Panc1 (cell line): ENCODE measurements around the gene SH3D21. TPM values are rescaled to one million over a fixed set of nuclear protein-coding genes. Genes with fewer than 3 reads are reported as not detected.

Source experiments
- ATAC-seq: fragments of 200-7000 bp; cut with Tn5 transposase; 2 replicates; pipeline ENCODE4 v1.9.1; 2020; ENCODE audit warnings: mild to moderate bottlenecking, moderate library complexity
- Bru-seq: library from RNA; stranded (reverse); fragments of 400-500 nt; gene quantifications from one replicate; lab custom pipeline; 2021; lab: Mats Ljungman, UMichigan
- BruChase-seq, 2 experiments: library from RNA; stranded (reverse); fragments of 400-500 nt; gene quantifications; one replicate each; lab custom pipeline; 2021; lab: Mats Ljungman, UMichigan
- BruUV-seq: library from RNA; stranded (reverse); fragments of 400-500 nt; replicated peaks from 2 replicates; lab custom pipeline; 2021; lab: Mats Ljungman, UMichigan
- CTCF ChIA-PET: fragments of 300-600 bp; sonication (Branson Sonifier 250); formaldehyde crosslinking; loops from one replicate; lab custom pipeline; 2022; ENCODE audit warnings: antibody characterized with exemption; lab: Charles Lee
- POLR2A ChIA-PET: fragments of 300-600 bp; sonication (Branson Sonifier 250); formaldehyde crosslinking; loops from one replicate; lab custom pipeline; 2022; ENCODE audit warnings: antibody characterized with exemption; lab: Charles Lee
- DNase-seq: peaks from one replicate; pipeline ENCODE4 v3.0.0-alpha.2; 2010; ENCODE audit warnings: low read depth, low spot score
- H3K27ac ChIP-seq: 2 replicates; pipeline ENCODE4 v1.5.1; 2011; ENCODE audit warnings: mild to moderate bottlenecking, low read length, inconsistent platforms
- H3K27me3 ChIP-seq: fragments of 200-500 bp; sonication (Bioruptor generic); 2 replicates; pipeline ENCODE4 v1.6.0; 2014; ENCODE audit warnings: low read length, inconsistent platforms; ENCODE audit not compliant: control insufficient read depth, insufficient read depth
- H3K36me3 ChIP-seq: fragments of 200-500 bp; sonication (Bioruptor generic); 2 replicates; pipeline ENCODE4 v1.5.1; 2014; ENCODE audit warnings: inconsistent platforms, mild to moderate bottlenecking, low read length, moderate library complexity; ENCODE audit not compliant: control insufficient read depth, insufficient read depth
- H3K4me1 ChIP-seq: 2 replicates; pipeline ENCODE4 v1.5.1; 2011; ENCODE audit warnings: inconsistent platforms, mild to moderate bottlenecking, low read length, moderate library complexity; ENCODE audit not compliant: control insufficient read depth, insufficient read depth
- H3K4me3 ChIP-seq, 2 experiments: 2 replicates each; pipeline ENCODE4 v1.5.1; 2011 to 2012; ENCODE audit warnings: low read depth in 2 of 2, low read length in 2 of 2, mild to moderate bottlenecking in 2 of 2, inconsistent platforms in 1 of 2, moderate library complexity in 1 of 2
- H3K9me3 ChIP-seq: fragments of 200-500 bp; sonication (Bioruptor generic); 2 replicates; pipeline ENCODE4 v1.5.1; 2014; ENCODE audit warnings: low read depth, mild to moderate bottlenecking, inconsistent platforms, low read length, moderate library complexity; ENCODE audit not compliant: control insufficient read depth, insufficient read depth
- POLR2AphosphoS5 ChIP-seq: IDR thresholded peaks from 2 replicates; pipeline ENCODE4 v1.6.1; 2012; ENCODE audit warnings: mild to moderate bottlenecking, low read depth, low read length, moderate library complexity
- SIN3A ChIP-seq: IDR thresholded peaks from 2 replicates; pipeline ENCODE4 v1.6.1; 2012; ENCODE audit warnings: low read depth, mild to moderate bottlenecking, low read length, moderate library complexity, borderline replicate concordance; ENCODE audit not compliant: insufficient read depth
- TCF7L2 ChIP-seq: IDR thresholded peaks from 2 replicates; pipeline ENCODE4 v1.6.1; 2011; ENCODE audit warnings: mild to moderate bottlenecking, low read depth, low read length, inconsistent platforms
- in situ Hi-C: cut with HindIII; loops from 2 replicates; pipeline ENCODE4 v1.10.0; 2016; ENCODE audit warnings: low sequenced_read_pairs, low pct_unique_long_range_greater_than_20kb
- intact Hi-C: fragments of 100-400 bp; cut with micrococcal nuclease; formaldehyde crosslinking; loops from one replicate; pipeline ENCODE4 v1.10.0; 2022; ENCODE audit not compliant: unreplicated experiment
- long read RNA-seq: library from polyadenylated mRNA; unstranded; transcript quantifications from one replicate; pipeline ENCODE4 v2.0.0, GENCODE V29; 2021; ENCODE audit not compliant: unreplicated experiment
- polyA plus RNA-seq: library from polyadenylated mRNA; unstranded; fragments of >200 nt; gene quantifications from one replicate; pipeline ENCODE4 v1.2.1, GENCODE V29; 2012; ENCODE audit warnings: missing spikeins; ENCODE audit not compliant: insufficient read length
- total RNA-seq: library from RNA; stranded (reverse); gene quantifications from one replicate; pipeline ENCODE4 v1.2.1, GENCODE V29; 2021; ENCODE audit not compliant: unreplicated experiment
- TF ChIP-seq, protein P1 (sequence below): fragments of 450-650 bp; IDR thresholded peaks from 2 replicates; pipeline ENCODE4 v1.5.1; 2017; ENCODE audit warnings: mild to moderate bottlenecking
- TF ChIP-seq, protein P2 (sequence below), 2 experiments: IDR thresholded peaks; 2 replicates each; pipeline ENCODE4 v1.6.1; 2011 to 2012; ENCODE audit warnings: low read depth in 2 of 2, control low read depth in 1 of 2, low read length in 1 of 2, mild to moderate bottlenecking in 1 of 2, moderate library complexity in 1 of 2; ENCODE audit not compliant: insufficient read depth in 1 of 2

SH3D21 gene
- 18.9 TPM for total RNA-seq
- polyA plus RNA-seq: 19.9 TPM
- Bru-seq, nascent RNA: percentile 64 among the genes with signal in this experiment
- BruChase-seq, experiment 1, labeled RNA remaining after a 2-hour chase: percentile 68 among the genes with signal in this experiment
- BruChase-seq, experiment 2, labeled RNA remaining after a 6-hour chase: percentile 72 among the genes with signal in this experiment
- long read RNA-seq, partial matches to known transcripts: 1 of 3 reads
- long read RNA-seq, other reads (novel, unspliced or antisense): 2 of 3 reads

DNA sequence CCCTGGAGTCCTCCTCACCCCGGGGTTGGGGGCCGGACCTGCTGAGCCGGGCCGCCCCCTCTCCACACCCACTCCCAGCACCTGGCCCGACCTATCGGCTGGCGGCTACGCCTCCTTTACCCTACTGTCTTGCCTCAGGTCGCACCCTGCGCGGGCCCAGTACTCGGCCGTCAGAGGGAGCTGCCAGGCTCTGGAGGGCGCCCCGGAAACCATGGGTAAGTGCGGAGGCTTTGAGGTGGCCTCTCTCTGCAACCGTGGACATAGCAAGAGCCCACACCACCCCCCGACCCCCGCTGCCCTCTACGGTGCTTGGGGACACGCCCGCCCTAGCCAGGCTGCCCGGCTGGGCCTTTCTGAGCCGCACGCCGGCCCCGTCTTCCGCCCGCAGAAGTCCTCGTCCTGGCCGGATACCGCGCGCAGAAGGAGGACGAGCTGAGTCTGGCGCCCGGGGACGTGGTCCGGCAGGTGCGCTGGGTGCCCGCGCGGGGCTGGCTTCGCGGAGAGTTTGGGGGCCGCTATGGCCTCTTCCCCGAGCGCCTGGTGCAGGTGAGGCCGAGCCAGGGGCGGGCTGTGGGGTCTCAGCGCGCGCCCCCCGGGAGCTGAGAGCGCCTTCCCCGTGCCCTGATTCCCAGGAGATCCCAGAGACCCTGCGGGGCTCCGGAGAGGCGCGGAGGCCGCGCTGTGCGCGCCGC lies at the start of gene SH3D21:
Gene SH3D21 (plus strand): TSS at position 159 of the 692 bp plus-strand sequence. CDS start 53 bp downstream, at position 212.
- intact Hi-C loops: no loop called here
- ChIA-PET CTCF (interaction anchor here (0.6 to 1.5 kb wide), 4 partner anchors 21 to 211 kb away, joined by 3 to 6 read pairs (median 4); partner anchors contain the start of gene TRAPPC3), POLR2A (interaction anchor here (0.7 to 1.0 kb wide), 2 partner anchors 24 to 157 kb away, joined by 3 to 5 read pairs; partner anchors contain the start of gene TRAPPC3)
- peaks cover 15% of the 10 kb centered on the region for H3K36me3 ChIP-seq
- peak; percentile 86 for ATAC-seq
- peak within 1 kb of the TSS; percentile 88 for H3K27ac ChIP-seq
- peak; percentile 36; the same call in 1 of the 2 replicates for TF ChIP-seq POLR2AphosphoS5
- TF ChIP-seq TCF7L2: peak; percentile 65
- TF ChIP-seq SIN3A: no peak
- DNase-seq: no peak
- BruUV-seq: no TSS peak
- no peaks in the 10 kb centered on the region for H3K27me3 ChIP-seq
- peak within 1 kb of the TSS; percentile 65 to 85 for H3K4me3 ChIP-seq
- in situ Hi-C loops: no loop called here
- H3K9me3 ChIP-seq: no peaks in the 10 kb centered on the region
- peaks cover 15% of the 10 kb centered on the region for H3K4me1 ChIP-seq

DNA sequence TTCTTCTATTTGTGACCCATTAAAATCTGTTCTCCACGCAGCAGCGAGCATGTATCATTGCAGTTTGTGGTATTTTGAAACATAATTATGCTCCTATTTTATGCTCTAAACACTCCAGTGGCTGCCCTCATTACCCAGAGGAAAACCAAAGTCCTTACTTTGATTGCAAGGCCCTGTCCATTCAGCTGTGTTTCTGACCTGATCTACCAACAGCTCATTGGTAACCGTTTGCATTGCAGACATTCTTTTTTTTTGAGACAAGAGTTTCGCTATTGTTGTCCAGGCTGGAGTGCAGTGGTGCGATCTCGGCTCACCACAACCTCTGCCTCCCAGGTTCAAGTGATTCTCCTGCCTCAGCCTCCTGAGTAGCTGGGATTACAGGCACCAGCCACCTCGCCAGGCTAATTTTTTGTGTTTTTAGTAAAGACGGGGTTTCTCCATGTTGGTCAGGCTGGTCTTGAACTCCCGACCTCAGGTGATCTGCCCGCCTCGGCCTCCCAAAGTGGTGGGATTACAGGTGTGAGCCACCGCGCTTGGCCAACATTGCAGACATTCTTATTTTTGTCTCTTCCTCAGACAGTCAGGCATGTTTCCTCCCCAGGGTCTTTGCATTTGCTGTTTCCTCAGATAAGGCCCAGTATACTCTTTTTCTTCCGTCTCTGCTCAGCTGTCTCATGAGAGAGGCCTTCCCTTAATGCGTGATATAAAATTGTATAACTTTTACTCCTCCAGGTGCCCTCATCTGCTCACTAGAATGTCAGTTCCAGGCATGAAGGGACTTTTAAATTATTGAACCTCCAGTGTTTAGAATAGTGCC lies 49.4 kb upstream of the SH3D21 start:
- no peaks in the 10 kb centered on the region for H3K9me3 ChIP-seq
- CTCF ChIA-PET: no interaction called here
- no TSS peak for BruUV-seq
- ATAC-seq (no peak), DNase-seq (no peak)
- in situ Hi-C loops (no loop called here), intact Hi-C loops (no loop called here)
- no peak overlapping the region for H3K27ac ChIP-seq
- H3K36me3 ChIP-seq: no peaks in the 10 kb centered on the region; the same call in 1 of the 2 replicates
- H3K4me1 ChIP-seq: peaks cover 36% of the 10 kb centered on the region
- no peak for TF ChIP-seq POLR2AphosphoS5
- TF ChIP-seq, protein P1, sequence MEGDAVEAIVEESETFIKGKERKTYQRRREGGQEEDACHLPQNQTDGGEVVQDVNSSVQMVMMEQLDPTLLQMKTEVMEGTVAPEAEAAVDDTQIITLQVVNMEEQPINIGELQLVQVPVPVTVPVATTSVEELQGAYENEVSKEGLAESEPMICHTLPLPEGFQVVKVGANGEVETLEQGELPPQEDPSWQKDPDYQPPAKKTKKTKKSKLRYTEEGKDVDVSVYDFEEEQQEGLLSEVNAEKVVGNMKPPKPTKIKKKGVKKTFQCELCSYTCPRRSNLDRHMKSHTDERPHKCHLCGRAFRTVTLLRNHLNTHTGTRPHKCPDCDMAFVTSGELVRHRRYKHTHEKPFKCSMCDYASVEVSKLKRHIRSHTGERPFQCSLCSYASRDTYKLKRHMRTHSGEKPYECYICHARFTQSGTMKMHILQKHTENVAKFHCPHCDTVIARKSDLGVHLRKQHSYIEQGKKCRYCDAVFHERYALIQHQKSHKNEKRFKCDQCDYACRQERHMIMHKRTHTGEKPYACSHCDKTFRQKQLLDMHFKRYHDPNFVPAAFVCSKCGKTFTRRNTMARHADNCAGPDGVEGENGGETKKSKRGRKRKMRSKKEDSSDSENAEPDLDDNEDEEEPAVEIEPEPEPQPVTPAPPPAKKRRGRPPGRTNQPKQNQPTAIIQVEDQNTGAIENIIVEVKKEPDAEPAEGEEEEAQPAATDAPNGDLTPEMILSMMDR: no peak
- TF ChIP-seq TCF7L2: no peak
- TF ChIP-seq, protein P2, sequence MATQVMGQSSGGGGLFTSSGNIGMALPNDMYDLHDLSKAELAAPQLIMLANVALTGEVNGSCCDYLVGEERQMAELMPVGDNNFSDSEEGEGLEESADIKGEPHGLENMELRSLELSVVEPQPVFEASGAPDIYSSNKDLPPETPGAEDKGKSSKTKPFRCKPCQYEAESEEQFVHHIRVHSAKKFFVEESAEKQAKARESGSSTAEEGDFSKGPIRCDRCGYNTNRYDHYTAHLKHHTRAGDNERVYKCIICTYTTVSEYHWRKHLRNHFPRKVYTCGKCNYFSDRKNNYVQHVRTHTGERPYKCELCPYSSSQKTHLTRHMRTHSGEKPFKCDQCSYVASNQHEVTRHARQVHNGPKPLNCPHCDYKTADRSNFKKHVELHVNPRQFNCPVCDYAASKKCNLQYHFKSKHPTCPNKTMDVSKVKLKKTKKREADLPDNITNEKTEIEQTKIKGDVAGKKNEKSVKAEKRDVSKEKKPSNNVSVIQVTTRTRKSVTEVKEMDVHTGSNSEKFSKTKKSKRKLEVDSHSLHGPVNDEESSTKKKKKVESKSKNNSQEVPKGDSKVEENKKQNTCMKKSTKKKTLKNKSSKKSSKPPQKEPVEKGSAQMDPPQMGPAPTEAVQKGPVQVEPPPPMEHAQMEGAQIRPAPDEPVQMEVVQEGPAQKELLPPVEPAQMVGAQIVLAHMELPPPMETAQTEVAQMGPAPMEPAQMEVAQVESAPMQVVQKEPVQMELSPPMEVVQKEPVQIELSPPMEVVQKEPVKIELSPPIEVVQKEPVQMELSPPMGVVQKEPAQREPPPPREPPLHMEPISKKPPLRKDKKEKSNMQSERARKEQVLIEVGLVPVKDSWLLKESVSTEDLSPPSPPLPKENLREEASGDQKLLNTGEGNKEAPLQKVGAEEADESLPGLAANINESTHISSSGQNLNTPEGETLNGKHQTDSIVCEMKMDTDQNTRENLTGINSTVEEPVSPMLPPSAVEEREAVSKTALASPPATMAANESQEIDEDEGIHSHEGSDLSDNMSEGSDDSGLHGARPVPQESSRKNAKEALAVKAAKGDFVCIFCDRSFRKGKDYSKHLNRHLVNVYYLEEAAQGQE (IDR thresholded peaks at IDR 0.05; ENCODE audit: insufficient read depth in 1 of 2, low read depth in 2 of 2, low read length in 1 of 2): no peak
- TF ChIP-seq SIN3A: no peak
- H3K4me3 ChIP-seq: no peak overlapping the region
- POLR2A ChIA-PET: no interaction called here
- H3K27me3 ChIP-seq: no peaks in the 10 kb centered on the region
